Tibial nerve (tissue), 4 donors: ENCODE results near the gene EVA1C.

ENCODE experiments used
- EP300 ChIP-seq, 2 donors: sonication (generic); formaldehyde crosslinking; IDR thresholded peaks; one replicate each; pipeline ENCODE4 v1.6.1; 2017; ENCODE audit warnings: antibody characterized with exemption in 2 of 2, mild to moderate bottlenecking in 1 of 2
- POLR2A ChIP-seq, 2 donors: fragments of 450-650 bp; IDR thresholded peaks; one replicate each; pipeline ENCODE4 v1.6.1; 2017; ENCODE audit warnings: antibody characterized with exemption in 2 of 2, mild to moderate bottlenecking in 2 of 2, moderate library complexity in 2 of 2
- TF ChIP-seq, protein P1 (sequence below), 5 experiments: fragments of 200-600 bp in 3 of 5; fragments of 450-650 bp in 2 of 5; sonication (generic) in 3 of 5; IDR thresholded peaks; one replicate each; pipeline ENCODE4 v1.5.1; 2016 to 2019; ENCODE audit warnings: antibody characterized with exemption in 5 of 5, mild to moderate bottlenecking in 3 of 5, moderate library complexity in 2 of 5

DNA sequence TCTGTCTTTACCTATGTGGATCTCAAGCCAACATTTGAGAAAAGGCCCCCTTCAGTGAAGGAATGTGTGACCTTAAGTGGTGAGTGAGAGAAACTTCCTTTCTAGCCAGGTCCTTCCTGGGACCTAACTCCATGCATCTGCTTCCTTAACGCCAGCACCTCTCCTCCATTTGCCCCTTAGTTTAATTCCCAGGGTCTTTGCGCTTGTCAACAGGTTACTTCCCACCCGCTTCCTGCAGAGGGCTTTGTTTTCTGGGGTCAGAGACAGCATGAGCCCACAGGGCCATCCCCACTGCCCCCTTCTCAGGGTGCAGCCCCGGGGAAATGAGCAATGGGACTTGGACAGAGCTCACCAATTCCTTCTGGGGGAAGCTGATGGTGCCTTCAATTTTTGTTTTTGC is 54.8 kb downstream of the EVA1C start:
- TF ChIP-seq, protein P1, sequence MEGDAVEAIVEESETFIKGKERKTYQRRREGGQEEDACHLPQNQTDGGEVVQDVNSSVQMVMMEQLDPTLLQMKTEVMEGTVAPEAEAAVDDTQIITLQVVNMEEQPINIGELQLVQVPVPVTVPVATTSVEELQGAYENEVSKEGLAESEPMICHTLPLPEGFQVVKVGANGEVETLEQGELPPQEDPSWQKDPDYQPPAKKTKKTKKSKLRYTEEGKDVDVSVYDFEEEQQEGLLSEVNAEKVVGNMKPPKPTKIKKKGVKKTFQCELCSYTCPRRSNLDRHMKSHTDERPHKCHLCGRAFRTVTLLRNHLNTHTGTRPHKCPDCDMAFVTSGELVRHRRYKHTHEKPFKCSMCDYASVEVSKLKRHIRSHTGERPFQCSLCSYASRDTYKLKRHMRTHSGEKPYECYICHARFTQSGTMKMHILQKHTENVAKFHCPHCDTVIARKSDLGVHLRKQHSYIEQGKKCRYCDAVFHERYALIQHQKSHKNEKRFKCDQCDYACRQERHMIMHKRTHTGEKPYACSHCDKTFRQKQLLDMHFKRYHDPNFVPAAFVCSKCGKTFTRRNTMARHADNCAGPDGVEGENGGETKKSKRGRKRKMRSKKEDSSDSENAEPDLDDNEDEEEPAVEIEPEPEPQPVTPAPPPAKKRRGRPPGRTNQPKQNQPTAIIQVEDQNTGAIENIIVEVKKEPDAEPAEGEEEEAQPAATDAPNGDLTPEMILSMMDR (IDR thresholded peaks at IDR 0.05), result no peak
- TF ChIP-seq POLR2A (IDR thresholded peaks at IDR 0.05) (no peak), EP300 (IDR thresholded peaks at IDR 0.05) (no peak)
